Progenitor cell of endocrine pancreas (in vitro differentiated cells): ENCODE measurements around the gene GEMIN4. TPM values are rescaled to one million over a fixed set of nuclear protein-coding genes. Genes with fewer than 3 reads are reported as not detected.
"Not testable (repeated sequence)": the region's sequence is repeated elsewhere in the genome, so short reads cannot be mapped to it uniquely, and the experiment has no call there.

Source experiments
- DNase-seq: peaks from one replicate; pipeline ENCODE4 v3.0.0; 2021; ENCODE audit warnings: low spot score; ENCODE audit not compliant: unreplicated experiment
- H3K27ac Mint-ChIP-seq: 2 replicates; pipeline ENCODE4 v1.8.0; 2021; ENCODE audit warnings: mild to moderate bottlenecking, moderate library complexity, mixed read lengths
- H3K27me3 Mint-ChIP-seq: 2 replicates; pipeline ENCODE4 v1.8.0; 2021; ENCODE audit warnings: mixed read lengths
- H3K36me3 Mint-ChIP-seq: 2 replicates; pipeline ENCODE4 v1.8.0; 2022; ENCODE audit warnings: mixed read lengths; ENCODE audit not compliant: insufficient read depth
- H3K4me1 Mint-ChIP-seq: 2 replicates; pipeline ENCODE4 v1.8.0; 2021; ENCODE audit warnings: low read depth, mixed read lengths
- H3K4me3 Mint-ChIP-seq: 2 replicates; pipeline ENCODE4 v1.8.0; 2021; ENCODE audit warnings: low read depth, mild to moderate bottlenecking, moderate library complexity, mixed read lengths
- H3K9me3 Mint-ChIP-seq: 2 replicates; pipeline ENCODE4 v1.8.0; 2021; ENCODE audit warnings: low read depth, mixed read lengths
- total RNA-seq: library from RNA; stranded (reverse); gene quantifications from 2 replicates; pipeline ENCODE4 v1.2.1, GENCODE V29; 2021
- TF ChIP-seq, protein P1 (sequence below): fragments of 200-600 bp; sonication (generic); IDR thresholded peaks from one replicate; pipeline ENCODE4 v1.5.0; 2021; ENCODE audit warnings: antibody characterized with exemption, mild to moderate bottlenecking; ENCODE audit not compliant: unreplicated experiment

GEMIN4 gene
- total RNA-seq, 1 donor from 2014 or later = 39.8 TPM

DNA sequence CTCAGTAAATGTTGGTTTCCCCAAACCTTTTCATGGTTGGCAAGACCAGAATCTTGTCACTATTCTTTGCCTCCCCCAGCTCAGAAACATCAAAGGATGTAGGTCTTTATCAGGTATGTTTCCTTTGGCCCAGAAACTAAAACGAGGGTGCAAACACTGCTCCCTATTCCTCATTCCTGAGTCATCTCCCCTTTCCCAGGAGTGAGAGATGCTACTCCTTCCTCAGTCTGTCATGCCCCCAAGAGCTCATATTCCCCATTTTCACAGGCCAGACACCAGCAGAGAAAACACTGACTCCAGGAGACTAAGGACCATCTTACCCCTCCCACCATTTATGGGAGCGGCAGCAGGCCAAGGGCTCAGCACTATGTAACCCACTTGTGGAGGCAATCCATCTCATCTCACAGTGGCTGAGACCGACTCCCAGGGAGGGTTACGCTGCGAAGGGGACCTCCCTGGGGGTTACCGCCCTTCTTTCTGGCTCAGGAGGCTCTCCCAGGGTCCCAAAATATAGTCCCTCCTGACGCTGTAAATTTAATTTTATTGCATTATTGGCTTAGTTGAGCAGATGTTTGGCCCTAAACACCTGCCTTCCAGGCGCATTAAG, 1.5 kb downstream of the GEMIN4 start:
- H3K4me3 Mint-ChIP-seq = peak overlapping the region; percentile 94
- peaks cover under 1% of the 10 kb centered on the region for H3K9me3 Mint-ChIP-seq
- TF ChIP-seq, protein P1, sequence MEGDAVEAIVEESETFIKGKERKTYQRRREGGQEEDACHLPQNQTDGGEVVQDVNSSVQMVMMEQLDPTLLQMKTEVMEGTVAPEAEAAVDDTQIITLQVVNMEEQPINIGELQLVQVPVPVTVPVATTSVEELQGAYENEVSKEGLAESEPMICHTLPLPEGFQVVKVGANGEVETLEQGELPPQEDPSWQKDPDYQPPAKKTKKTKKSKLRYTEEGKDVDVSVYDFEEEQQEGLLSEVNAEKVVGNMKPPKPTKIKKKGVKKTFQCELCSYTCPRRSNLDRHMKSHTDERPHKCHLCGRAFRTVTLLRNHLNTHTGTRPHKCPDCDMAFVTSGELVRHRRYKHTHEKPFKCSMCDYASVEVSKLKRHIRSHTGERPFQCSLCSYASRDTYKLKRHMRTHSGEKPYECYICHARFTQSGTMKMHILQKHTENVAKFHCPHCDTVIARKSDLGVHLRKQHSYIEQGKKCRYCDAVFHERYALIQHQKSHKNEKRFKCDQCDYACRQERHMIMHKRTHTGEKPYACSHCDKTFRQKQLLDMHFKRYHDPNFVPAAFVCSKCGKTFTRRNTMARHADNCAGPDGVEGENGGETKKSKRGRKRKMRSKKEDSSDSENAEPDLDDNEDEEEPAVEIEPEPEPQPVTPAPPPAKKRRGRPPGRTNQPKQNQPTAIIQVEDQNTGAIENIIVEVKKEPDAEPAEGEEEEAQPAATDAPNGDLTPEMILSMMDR = no peak
- DNase-seq = no peak
- no peaks in the 10 kb centered on the region for H3K27me3 Mint-ChIP-seq
- H3K4me1 Mint-ChIP-seq = peaks cover 29% of the 10 kb centered on the region
- H3K27ac Mint-ChIP-seq = no peak overlapping the region
- peaks cover 12% of the 10 kb centered on the region for H3K36me3 Mint-ChIP-seq

DNA sequence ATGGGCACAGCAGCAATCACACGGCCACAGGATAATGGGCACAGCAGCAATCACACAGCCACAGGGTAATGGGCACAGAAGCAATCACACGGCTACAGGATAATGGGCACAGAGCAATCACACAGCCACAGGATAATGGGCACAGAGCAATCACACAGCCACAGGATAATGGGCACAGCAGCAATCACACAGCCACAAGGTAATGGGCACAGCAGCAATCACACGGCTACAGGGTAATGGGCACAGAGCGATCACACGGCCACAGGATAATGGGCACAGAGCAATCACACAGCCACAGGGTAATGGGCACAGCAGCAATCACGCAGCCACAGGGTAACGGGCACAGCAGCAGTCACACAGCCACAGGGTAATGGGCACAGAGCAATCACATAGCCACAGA, 2.7 kb downstream of the GEMIN4 start:
- H3K27ac Mint-ChIP-seq, H3K27me3 Mint-ChIP-seq, H3K9me3 Mint-ChIP-seq, DNase-seq, H3K4me3 Mint-ChIP-seq: not testable (repeated sequence)
- H3K4me1 Mint-ChIP-seq = peaks cover 25% of the 10 kb centered on the region
- H3K36me3 Mint-ChIP-seq = peaks cover 12% of the 10 kb centered on the region

- H3K27me3 Mint-ChIP-seq, H3K9me3 Mint-ChIP-seq, H3K4me3 Mint-ChIP-seq, H3K27ac Mint-ChIP-seq, DNase-seq: not testable (repeated sequence)
- Mint-ChIP-seq H3K4me1 (peaks cover 21% of the 10 kb centered on the region), H3K36me3 (peaks cover 17% of the 10 kb centered on the region)
Measured at GRCh38 chr17:748604-749003, 3.5 kb downstream of the GEMIN4 start.

DNA sequence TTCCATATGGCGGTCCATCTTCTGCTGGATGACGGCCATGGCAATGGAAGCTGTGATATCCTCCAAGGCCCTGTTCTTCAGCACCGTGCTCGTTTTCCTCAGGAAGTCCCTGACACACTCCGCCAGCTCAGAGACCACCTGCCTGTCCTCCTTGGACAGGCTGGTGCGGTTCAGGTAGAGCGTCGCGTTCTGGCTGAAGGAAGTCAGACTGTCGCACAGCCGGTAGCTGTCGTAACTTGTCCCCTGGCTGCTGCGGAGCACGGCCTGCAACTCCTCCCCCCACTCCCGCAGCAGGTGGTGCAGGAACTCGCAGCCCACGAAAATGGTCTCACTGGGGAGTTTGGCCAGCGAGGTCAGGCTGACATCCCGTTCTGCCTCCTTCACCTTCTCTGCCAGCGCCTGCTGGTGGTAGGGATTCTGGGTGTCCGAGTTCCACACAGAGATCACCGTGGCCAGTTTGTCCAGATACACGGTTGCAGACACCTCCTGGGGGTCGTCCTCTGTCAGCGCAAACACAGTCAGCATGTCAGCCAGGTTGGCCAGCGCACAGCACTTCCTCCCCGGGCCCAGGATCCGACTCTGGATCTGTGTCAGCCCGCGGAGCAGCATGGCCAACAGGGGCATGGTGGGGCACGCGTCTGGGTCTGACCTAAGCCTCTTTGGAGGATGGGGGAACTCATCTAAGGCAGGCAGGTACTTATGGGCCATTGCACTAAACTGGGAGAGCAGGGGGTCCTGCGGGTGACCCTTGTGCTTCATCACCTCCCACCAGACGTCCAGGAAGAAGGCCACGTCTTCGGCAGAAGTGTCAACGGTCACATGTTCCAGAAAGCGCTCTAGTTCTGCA, 5.1 kb downstream of the GEMIN4 start:
- Mint-ChIP-seq H3K36me3 (peaks cover 22% of the 10 kb centered on the region), H3K27ac (no peak overlapping the region), H3K4me3 (no peak overlapping the region), H3K27me3 (no peaks in the 10 kb centered on the region), H3K9me3 (no peaks in the 10 kb centered on the region), H3K4me1 (peaks cover 16% of the 10 kb centered on the region)
- DNase-seq = no peak
- TF ChIP-seq, protein P1 = no peak

GRCh38 chr17:746181-746580, 5.9 kb downstream of the GEMIN4 start:
- no peak for DNase-seq
- H3K4me1 Mint-ChIP-seq = peaks cover 13% of the 10 kb centered on the region
- H3K27ac Mint-ChIP-seq = peak overlapping the region; percentile 29
- H3K4me3 Mint-ChIP-seq = no peak overlapping the region
- no peaks in the 10 kb centered on the region for H3K27me3 Mint-ChIP-seq
- H3K9me3 Mint-ChIP-seq = no peaks in the 10 kb centered on the region
- peaks cover 22% of the 10 kb centered on the region for H3K36me3 Mint-ChIP-seq
- TF ChIP-seq, protein P1 = no peak

DNA sequence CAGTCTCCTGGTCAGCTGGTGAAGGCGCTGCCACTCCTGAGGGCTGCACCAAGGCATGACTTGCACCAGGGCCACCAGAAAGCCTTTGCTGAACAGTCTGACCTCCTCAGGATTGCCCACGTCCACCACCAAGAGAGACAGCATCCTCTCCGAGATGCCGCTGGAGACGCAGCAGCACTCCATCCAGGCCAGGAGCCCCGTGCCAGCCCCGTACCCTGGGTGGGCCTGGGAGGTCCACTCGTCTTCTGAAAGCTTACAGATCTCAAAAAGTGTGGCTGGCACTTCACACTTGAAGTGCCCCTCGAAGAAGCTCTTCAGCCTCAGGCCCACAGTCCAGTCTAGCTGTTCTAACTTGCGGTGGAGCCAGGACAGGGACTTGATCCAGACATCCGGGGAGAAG, 6.7 kb downstream of the GEMIN4 start:
- no peak overlapping the region for H3K27ac Mint-ChIP-seq
- H3K27me3 Mint-ChIP-seq = no peaks in the 10 kb centered on the region
- no peak overlapping the region for H3K4me3 Mint-ChIP-seq
- H3K4me1 Mint-ChIP-seq = peaks cover 6% of the 10 kb centered on the region
- H3K36me3 Mint-ChIP-seq = peaks cover 22% of the 10 kb centered on the region
- DNase-seq = no peak
- TF ChIP-seq, protein P1 = no peak
- no peaks in the 10 kb centered on the region for H3K9me3 Mint-ChIP-seq
